PFSK-1 (cell line): ENCODE data around the gene SGPP1.

ENCODE experiments used
- FOXP2 ChIP-seq: optimal IDR thresholded peaks from 2 replicates; pipeline ENCODE3; 2011; ENCODE audit warnings: borderline replicate concordance, control low read depth, inconsistent platforms; ENCODE audit not compliant: insufficient read depth; ENCODE audit errors: extremely low read length, extremely low read depth
- POLR2AphosphoS5 ChIP-seq: IDR thresholded peaks from 2 replicates; pipeline ENCODE4 v1.6.1; 2012; ENCODE audit warnings: low read depth, mild to moderate bottlenecking, control low read depth, low read length, moderate library complexity
- REST ChIP-seq, 2 experiments: IDR thresholded peaks; 2 replicates each; pipeline versions ENCODE4 v1.6.1 to v1.8.0; 2011 to 2012; ENCODE audit warnings: low read depth in 2 of 2, low read length in 2 of 2, control low read depth in 1 of 2, inconsistent platforms in 1 of 2, mild to moderate bottlenecking in 1 of 2, moderate library complexity in 1 of 2; ENCODE audit not compliant: insufficient read depth in 1 of 2
- SIN3A ChIP-seq: IDR thresholded peaks from 2 replicates; pipeline ENCODE4 v1.6.1; 2012; ENCODE audit warnings: mild to moderate bottlenecking, low read length, moderate library complexity, borderline replicate concordance; ENCODE audit not compliant: insufficient read depth
- TAF1 ChIP-seq: IDR thresholded peaks from 2 replicates; pipeline ENCODE4 v1.6.1; 2012; ENCODE audit warnings: low read length, control low read depth, borderline replicate concordance; ENCODE audit not compliant: insufficient read depth

Gene SGPP1

GRCh38 chr14:63671987-63672386 lies 55.9 kb downstream of the SGPP1 start:
- TF ChIP-seq TAF1, result no peak
- TF ChIP-seq FOXP2, result no peak
- TF ChIP-seq POLR2AphosphoS5, result no peak
- no peak for TF ChIP-seq REST (IDR thresholded peaks at IDR 0.05; ENCODE audit: insufficient read depth in 1 of 2, low read depth in 2 of 2, low read length in 2 of 2)
- TF ChIP-seq SIN3A, result no peak

GRCh38 chr14:63670692-63671091 lies 57.2 kb downstream of the SGPP1 start:
- no peak for TF ChIP-seq POLR2AphosphoS5
- no peak for TF ChIP-seq REST (IDR thresholded peaks at IDR 0.05; ENCODE audit: insufficient read depth in 1 of 2, low read depth in 2 of 2, low read length in 2 of 2)
- no peak for TF ChIP-seq TAF1
- TF ChIP-seq FOXP2, result no peak
- no peak for TF ChIP-seq SIN3A

- TF ChIP-seq REST (IDR thresholded peaks at IDR 0.05; ENCODE audit: insufficient read depth in 1 of 2, low read depth in 2 of 2, low read length in 2 of 2) (no peak), FOXP2 (no peak), POLR2AphosphoS5 (no peak)
These were observed 61.5 kb downstream of the SGPP1 start for GRCh38 chr14:63666335-63666734.

GRCh38 chr14:63663428-63664341 lies 64.2 kb downstream of the SGPP1 start:
- no peak for TF ChIP-seq POLR2AphosphoS5
- TF ChIP-seq SIN3A, result no peak
- TF ChIP-seq REST (IDR thresholded peaks at IDR 0.05; ENCODE audit: insufficient read depth in 1 of 2, low read depth in 2 of 2, low read length in 2 of 2), result no peak
- TF ChIP-seq FOXP2, result no peak
- TF ChIP-seq TAF1, result no peak
